ENCODE results near the gene NFIA. TPM values are rescaled to one million over a fixed set of nuclear protein-coding genes. Genes with fewer than 3 reads are reported as not detected.
"Not testable (repeated sequence)": the region's sequence is repeated elsewhere in the genome, so short reads cannot be mapped to it uniquely, and the experiment has no call there.

Gene NFIA
- total RNA-seq, 2 donors from 2014 or later, result 0.88 to 3.1 TPM

GRCh38 chr1:61126843-61127242, 44.5 kb downstream of the NFIA start:
- H3K27ac Mint-ChIP-seq; ATAC-seq; DNase-seq (ENCODE audit: low spot score in 2 of 2); H3K36me3 Mint-ChIP-seq; H3K9me3 Mint-ChIP-seq: not testable (repeated sequence)

- no peak for ATAC-seq
- H3K27ac Mint-ChIP-seq, result no peak overlapping the region
- no peak for DNase-seq (ENCODE audit: low spot score in 2 of 2)
- no peaks in the 10 kb centered on the region for H3K36me3 Mint-ChIP-seq
- no peaks in the 10 kb centered on the region for H3K9me3 Mint-ChIP-seq
Measured at GRCh38 chr1:61130338-61131000, 48.1 kb downstream of the NFIA start.

- H3K9me3 Mint-ChIP-seq, result no peaks in the 10 kb centered on the region
- no peak overlapping the region for H3K27ac Mint-ChIP-seq
- no peaks in the 10 kb centered on the region for H3K36me3 Mint-ChIP-seq
- ATAC-seq, result no peak
- DNase-seq (ENCODE audit: low spot score in 2 of 2), result no peak
Measured at GRCh38 chr1:61131248-61131647, 48.9 kb downstream of the NFIA start.

- Mint-ChIP-seq H3K27ac (no peak overlapping the region), H3K36me3 (no peaks in the 10 kb centered on the region), H3K9me3 (no peaks in the 10 kb centered on the region)
- ATAC-seq (no peak), DNase-seq (ENCODE audit: low spot score in 2 of 2) (no peak)
Measured at GRCh38 chr1:61131716-61132115, 49.4 kb downstream of the NFIA start.

- H3K9me3 Mint-ChIP-seq, result no peaks in the 10 kb centered on the region
- no peaks in the 10 kb centered on the region for H3K36me3 Mint-ChIP-seq
- no peak overlapping the region for H3K27ac Mint-ChIP-seq
- DNase-seq (ENCODE audit: low spot score in 2 of 2) (no peak), ATAC-seq (no peak)
Measured at GRCh38 chr1:61132176-61132638, 49.8 kb downstream of the NFIA start.

- ATAC-seq, result no peak
- H3K9me3 Mint-ChIP-seq, result no peaks in the 10 kb centered on the region
- H3K27ac Mint-ChIP-seq, result no peak overlapping the region
Measured at GRCh38 chr1:61132645-61133334, 50.4 kb downstream of the NFIA start.

GRCh38 chr1:61133335-61134019, 51.1 kb downstream of the NFIA start:
- no peak for DNase-seq (ENCODE audit: low spot score in 2 of 2)
- no peak overlapping the region for H3K27ac Mint-ChIP-seq
- no peak for ATAC-seq
- no peaks in the 10 kb centered on the region for H3K9me3 Mint-ChIP-seq
- no peaks in the 10 kb centered on the region for H3K36me3 Mint-ChIP-seq

More at GRCh38 chr1:61132645-61133334, 50.4 kb downstream of the NFIA start:
- no peaks in the 10 kb centered on the region for H3K36me3 Mint-ChIP-seq
- no peak for DNase-seq (ENCODE audit: low spot score in 2 of 2)

- ATAC-seq, result no peak
- Mint-ChIP-seq H3K9me3 (no peaks in the 10 kb centered on the region), H3K36me3 (no peaks in the 10 kb centered on the region), H3K27ac (no peak overlapping the region)
- no peak for DNase-seq (ENCODE audit: low spot score in 2 of 2)
Measured at GRCh38 chr1:61135291-61135690, 52.9 kb downstream of the NFIA start.

- Mint-ChIP-seq H3K9me3 (no peaks in the 10 kb centered on the region), H3K27ac (no peak overlapping the region), H3K36me3 (no peaks in the 10 kb centered on the region)
- DNase-seq (ENCODE audit: low spot score in 2 of 2) (no peak), ATAC-seq (no peak)
Measured at GRCh38 chr1:61138305-61138704, 55.9 kb downstream of the NFIA start.

- Mint-ChIP-seq H3K36me3 (no peaks in the 10 kb centered on the region), H3K27ac (no peak overlapping the region)
Measured at GRCh38 chr1:61138921-61139774, 56.8 kb downstream of the NFIA start.

GRCh38 chr1:61139775-61140549, 57.6 kb downstream of the NFIA start:
- no peak overlapping the region for H3K27ac Mint-ChIP-seq
- H3K9me3 Mint-ChIP-seq, result no peaks in the 10 kb centered on the region
- no peak for ATAC-seq
- no peak for DNase-seq (ENCODE audit: low spot score in 2 of 2)
- H3K36me3 Mint-ChIP-seq, result no peaks in the 10 kb centered on the region

More at GRCh38 chr1:61138921-61139774, 56.8 kb downstream of the NFIA start:
- DNase-seq (ENCODE audit: low spot score in 2 of 2) (no peak), ATAC-seq (no peak)
- no peaks in the 10 kb centered on the region for H3K9me3 Mint-ChIP-seq

GRCh38 chr1:61140778-61141177, 58.4 kb downstream of the NFIA start:
- no peak for ATAC-seq

GRCh38 chr1:61141288-61142042, 59.1 kb downstream of the NFIA start:
- Mint-ChIP-seq H3K36me3 (no peaks in the 10 kb centered on the region), H3K27ac (no peak overlapping the region), H3K9me3 (no peaks in the 10 kb centered on the region)
- no peak for DNase-seq (ENCODE audit: low spot score in 2 of 2)
- no peak for ATAC-seq

More at GRCh38 chr1:61140778-61141177, 58.4 kb downstream of the NFIA start:
- no peaks in the 10 kb centered on the region for H3K36me3 Mint-ChIP-seq
- DNase-seq (ENCODE audit: low spot score in 2 of 2), result no peak
- H3K27ac Mint-ChIP-seq, result no peak overlapping the region
- H3K9me3 Mint-ChIP-seq, result no peaks in the 10 kb centered on the region

GRCh38 chr1:61142043-61142440, 59.7 kb downstream of the NFIA start:
- H3K27ac Mint-ChIP-seq, result no peak overlapping the region
- ATAC-seq, result no peak

GRCh38 chr1:61142726-61143500, 60.6 kb downstream of the NFIA start:
- Mint-ChIP-seq H3K27ac (no peak overlapping the region), H3K36me3 (no peaks in the 10 kb centered on the region), H3K9me3 (no peaks in the 10 kb centered on the region)
- DNase-seq (ENCODE audit: low spot score in 2 of 2), result no peak
- no peak for ATAC-seq

More at GRCh38 chr1:61142043-61142440, 59.7 kb downstream of the NFIA start:
- H3K36me3 Mint-ChIP-seq, result no peaks in the 10 kb centered on the region
- H3K9me3 Mint-ChIP-seq, result no peaks in the 10 kb centered on the region
- DNase-seq (ENCODE audit: low spot score in 2 of 2), result no peak
